Astrocyte (in vitro differentiated cells and primary cell): ENCODE results near the gene SUSD6. TPM values are rescaled to one million over a fixed set of nuclear protein-coding genes. Genes with fewer than 3 reads are reported as not detected.

Experiments used
- DNase-seq: peaks from one replicate; pipeline ENCODE4 v3.0.0-alpha.2; 2010; ENCODE audit warnings: low read depth
- FAIRE-seq: peaks from 2 replicates; lab custom pipeline; 2011; peaks lifted over from hg19 to GRCh38; lab: Jason Lieb, UNC
- H2AFZ ChIP-seq: 2 replicates; pipeline ENCODE4 v1.6.0; 2012; ENCODE audit warnings: low read depth, low read length, inconsistent platforms
- H3K27ac ChIP-seq: 2 replicates; pipeline ENCODE4 v1.5.1; 2011; ENCODE audit warnings: low read depth, low read length, inconsistent platforms
- H3K27me3 ChIP-seq: 2 replicates; pipeline ENCODE4 v1.6.0; 2011; ENCODE audit warnings: low read length, inconsistent platforms; ENCODE audit not compliant: insufficient read depth
- H3K36me3 ChIP-seq: 2 replicates; pipeline ENCODE4 v1.5.1; 2011; ENCODE audit warnings: low read length, inconsistent platforms; ENCODE audit not compliant: insufficient read depth
- H3K4me1 ChIP-seq: 2 replicates; pipeline ENCODE4 v1.5.1; 2011; ENCODE audit warnings: low read length, inconsistent platforms; ENCODE audit not compliant: insufficient read depth
- H3K4me2 ChIP-seq: 2 replicates; pipeline ENCODE4 v1.6.0; 2012; ENCODE audit warnings: low read length, inconsistent platforms
- H3K4me3 ChIP-seq: 2 replicates; pipeline ENCODE4 v1.5.1; 2011; ENCODE audit warnings: low read depth, mild to moderate bottlenecking, low read length, inconsistent platforms; ENCODE audit not compliant: insufficient read depth
- H3K79me2 ChIP-seq: 2 replicates; pipeline ENCODE4 v1.6.0; 2012; ENCODE audit warnings: mild to moderate bottlenecking, low read length, inconsistent platforms; ENCODE audit not compliant: insufficient read depth
- H3K9ac ChIP-seq: 2 replicates; pipeline ENCODE4 v1.6.0; 2012; ENCODE audit warnings: mild to moderate bottlenecking, low read length, inconsistent platforms
- H3K9me3 ChIP-seq: 2 replicates; pipeline ENCODE4 v1.5.1; 2012; ENCODE audit warnings: low read depth, mild to moderate bottlenecking, low read length, inconsistent platforms; ENCODE audit not compliant: insufficient read depth
- H4K20me1 ChIP-seq: 2 replicates; pipeline ENCODE4 v1.6.0; 2012; ENCODE audit warnings: low read length, inconsistent platforms; ENCODE audit not compliant: insufficient read depth
- H3K27ac Mint-ChIP-seq: one replicate; pipeline ENCODE4 v1.8.0; 2021; ENCODE audit warnings: mild to moderate bottlenecking, mixed read lengths; ENCODE audit not compliant: unreplicated experiment
- H3K27me3 Mint-ChIP-seq: one replicate; pipeline ENCODE4 v1.8.0; 2021; ENCODE audit warnings: low read depth, mixed read lengths; ENCODE audit not compliant: unreplicated experiment
- H3K36me3 Mint-ChIP-seq: one replicate; pipeline ENCODE4 v1.8.0; 2021; ENCODE audit warnings: low read depth, mixed read lengths; ENCODE audit not compliant: unreplicated experiment
- H3K4me1 Mint-ChIP-seq: one replicate; pipeline ENCODE4 v1.8.0; 2021; ENCODE audit warnings: low read depth, mixed read lengths; ENCODE audit not compliant: unreplicated experiment
- H3K4me3 Mint-ChIP-seq: one replicate; pipeline ENCODE4 v1.8.0; 2021; ENCODE audit warnings: mild to moderate bottlenecking, moderate library complexity, mixed read lengths; ENCODE audit not compliant: unreplicated experiment
- H3K9me3 Mint-ChIP-seq: one replicate; pipeline ENCODE4 v1.8.0; 2021; ENCODE audit warnings: mild to moderate bottlenecking, mixed read lengths; ENCODE audit not compliant: unreplicated experiment
- EZH2 ChIP-seq: IDR thresholded peaks from 2 replicates; pipeline ENCODE4 v1.6.1; 2012; ENCODE audit warnings: mild to moderate bottlenecking, low read length, inconsistent platforms; ENCODE audit not compliant: insufficient read depth
- total RNA-seq: library from RNA; stranded (reverse); gene quantifications from 2 replicates; pipeline ENCODE4 v1.2.1, GENCODE V29; 2021
- TF ChIP-seq, protein P1 (sequence below): IDR thresholded peaks from 2 replicates; pipeline ENCODE4 v1.5.1; 2011; ENCODE audit warnings: low read depth, mild to moderate bottlenecking, inconsistent platforms, low read length, moderate library complexity; ENCODE audit not compliant: insufficient read depth

Gene SUSD6
- total RNA-seq, 1 donor from 2014 or later, result 25.6 TPM

DNA sequence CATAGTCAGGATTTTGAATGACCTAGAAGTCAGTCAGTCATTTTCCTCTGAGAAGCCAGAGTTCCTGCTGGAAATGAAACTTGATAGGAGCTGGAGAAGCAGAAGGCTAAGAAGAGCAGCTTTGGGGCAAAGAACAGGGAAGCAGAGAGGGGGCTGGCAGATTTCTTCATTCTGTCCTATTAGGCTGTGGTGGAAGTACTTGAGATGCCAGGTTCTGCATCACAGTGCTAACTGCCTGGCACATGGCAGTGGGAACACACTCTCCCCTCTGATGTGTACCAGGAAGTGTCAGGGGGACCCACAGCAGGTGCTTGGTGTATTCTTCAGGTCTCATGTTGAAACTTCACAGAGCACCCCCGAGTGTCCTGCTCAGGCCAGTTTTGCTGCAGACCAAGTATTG lies 61.0 kb downstream of the SUSD6 start:
- H3K27me3 ChIP-seq, result no peaks in the 10 kb centered on the region
- no peak overlapping the region for H2AFZ ChIP-seq
- Mint-ChIP-seq H3K9me3 (no peaks in the 10 kb centered on the region), H3K27ac (no peak overlapping the region), H3K4me3 (no peak overlapping the region), H3K27me3 (no peaks in the 10 kb centered on the region), H3K4me1 (peaks cover 12% of the 10 kb centered on the region), H3K36me3 (peaks cover 15% of the 10 kb centered on the region)
- peaks cover 82% of the 10 kb centered on the region for H3K79me2 ChIP-seq
- TF ChIP-seq, protein P1, sequence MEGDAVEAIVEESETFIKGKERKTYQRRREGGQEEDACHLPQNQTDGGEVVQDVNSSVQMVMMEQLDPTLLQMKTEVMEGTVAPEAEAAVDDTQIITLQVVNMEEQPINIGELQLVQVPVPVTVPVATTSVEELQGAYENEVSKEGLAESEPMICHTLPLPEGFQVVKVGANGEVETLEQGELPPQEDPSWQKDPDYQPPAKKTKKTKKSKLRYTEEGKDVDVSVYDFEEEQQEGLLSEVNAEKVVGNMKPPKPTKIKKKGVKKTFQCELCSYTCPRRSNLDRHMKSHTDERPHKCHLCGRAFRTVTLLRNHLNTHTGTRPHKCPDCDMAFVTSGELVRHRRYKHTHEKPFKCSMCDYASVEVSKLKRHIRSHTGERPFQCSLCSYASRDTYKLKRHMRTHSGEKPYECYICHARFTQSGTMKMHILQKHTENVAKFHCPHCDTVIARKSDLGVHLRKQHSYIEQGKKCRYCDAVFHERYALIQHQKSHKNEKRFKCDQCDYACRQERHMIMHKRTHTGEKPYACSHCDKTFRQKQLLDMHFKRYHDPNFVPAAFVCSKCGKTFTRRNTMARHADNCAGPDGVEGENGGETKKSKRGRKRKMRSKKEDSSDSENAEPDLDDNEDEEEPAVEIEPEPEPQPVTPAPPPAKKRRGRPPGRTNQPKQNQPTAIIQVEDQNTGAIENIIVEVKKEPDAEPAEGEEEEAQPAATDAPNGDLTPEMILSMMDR, result no peak
- TF ChIP-seq EZH2, result no peak
- H4K20me1 ChIP-seq, result peaks cover 91% of the 10 kb centered on the region
- no peaks in the 10 kb centered on the region for H3K36me3 ChIP-seq
- peaks cover 10% of the 10 kb centered on the region for H3K4me1 ChIP-seq
- H3K9ac ChIP-seq, result no peak overlapping the region
- H3K4me2 ChIP-seq, result no peak overlapping the region
- no peaks in the 10 kb centered on the region for H3K9me3 ChIP-seq
- DNase-seq (no peak), FAIRE-seq (no peak)
- H3K27ac ChIP-seq, result no peak overlapping the region
- H3K4me3 ChIP-seq, result no peak overlapping the region

GRCh38 chr14:69673104-69673503 lies 61.7 kb downstream of the SUSD6 start:
- Mint-ChIP-seq H3K9me3 (no peaks in the 10 kb centered on the region), H3K4me1 (peaks cover 9% of the 10 kb centered on the region), H3K36me3 (peaks cover 13% of the 10 kb centered on the region), H3K27ac (no peak overlapping the region), H3K27me3 (no peaks in the 10 kb centered on the region), H3K4me3 (no peak overlapping the region)
- Histone ChIP-seq H3K4me2 (no peak overlapping the region), H3K9ac (no peak overlapping the region), H2AFZ (no peak overlapping the region), H3K27ac (no peak overlapping the region), H3K4me3 (no peak overlapping the region), H3K79me2 (peaks cover 76% of the 10 kb centered on the region), H3K4me1 (peaks cover 10% of the 10 kb centered on the region), H3K27me3 (no peaks in the 10 kb centered on the region), H3K36me3 (no peaks in the 10 kb centered on the region), H3K9me3 (no peaks in the 10 kb centered on the region), H4K20me1 (peaks cover 85% of the 10 kb centered on the region)
- FAIRE-seq (no peak), DNase-seq (no peak)
- TF ChIP-seq, protein P1, result no peak
- no peak for TF ChIP-seq EZH2

- Histone ChIP-seq H3K79me2 (peaks cover 74% of the 10 kb centered on the region), H3K4me3 (no peak overlapping the region)
Observed at GRCh38 chr14:69673578-69674305, 62.3 kb downstream of the SUSD6 start.

More at GRCh38 chr14:69673578-69674305, 62.3 kb downstream of the SUSD6 start:
- no peaks in the 10 kb centered on the region for H3K27me3 Mint-ChIP-seq
- DNase-seq, result no peak
- no peak overlapping the region for H3K9ac ChIP-seq
- peaks cover 10% of the 10 kb centered on the region for H3K4me1 ChIP-seq
- no peak for TF ChIP-seq EZH2
- TF ChIP-seq, protein P1, result no peak
- H3K27ac Mint-ChIP-seq, result no peak overlapping the region
- peaks cover 9% of the 10 kb centered on the region for H3K4me1 Mint-ChIP-seq
- no peak overlapping the region for H2AFZ ChIP-seq
- no peaks in the 10 kb centered on the region for H3K9me3 ChIP-seq
- H3K4me3 Mint-ChIP-seq, result no peak overlapping the region
- FAIRE-seq, result no peak
- peaks cover 13% of the 10 kb centered on the region for H3K36me3 Mint-ChIP-seq
- H3K9me3 Mint-ChIP-seq, result no peaks in the 10 kb centered on the region
- no peaks in the 10 kb centered on the region for H3K36me3 ChIP-seq
- no peaks in the 10 kb centered on the region for H3K27me3 ChIP-seq
- peaks cover 86% of the 10 kb centered on the region for H4K20me1 ChIP-seq
- no peak overlapping the region for H3K4me2 ChIP-seq
- H3K27ac ChIP-seq, result no peak overlapping the region
